GM12865 (cell line): ENCODE data around the gene NUP153.

Experiments used
- DNase-seq: peaks from one replicate; pipeline ENCODE4 v3.0.0; 2010; ENCODE audit warnings: low read depth
- H3K4me3 ChIP-seq: 2 replicates; pipeline ENCODE4 v1.5.1; 2011; ENCODE audit warnings: mild to moderate bottlenecking, low read depth, low read length, control low read depth
- TF ChIP-seq, protein P1 (sequence below): IDR thresholded peaks from 2 replicates; pipeline ENCODE4 v1.5.1; 2011; ENCODE audit warnings: low read length, control low read depth, low read depth, inconsistent platforms; ENCODE audit not compliant: insufficient read depth; ENCODE audit errors: missing control alignments

The NUP153 gene

DNA sequence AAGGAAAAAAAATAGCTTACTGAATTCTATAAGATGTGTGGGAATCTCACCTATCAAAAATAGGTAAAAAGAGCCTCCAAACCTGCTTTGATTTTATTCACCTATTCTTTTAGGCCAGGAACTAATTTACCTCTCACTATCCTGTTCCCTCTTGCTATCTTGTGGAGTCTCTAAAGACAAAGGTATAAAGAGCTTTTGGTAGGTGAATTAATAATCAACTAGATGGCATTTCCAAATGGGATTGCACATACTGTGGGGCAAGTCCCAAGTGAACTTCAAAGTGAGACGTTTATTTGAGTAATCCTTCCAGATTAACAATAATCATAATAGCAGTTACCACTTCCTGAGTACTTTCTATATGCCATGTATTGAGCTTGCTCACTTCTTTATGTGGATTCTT, 103.8 kb downstream of the NUP153 start:
- TF ChIP-seq, protein P1, sequence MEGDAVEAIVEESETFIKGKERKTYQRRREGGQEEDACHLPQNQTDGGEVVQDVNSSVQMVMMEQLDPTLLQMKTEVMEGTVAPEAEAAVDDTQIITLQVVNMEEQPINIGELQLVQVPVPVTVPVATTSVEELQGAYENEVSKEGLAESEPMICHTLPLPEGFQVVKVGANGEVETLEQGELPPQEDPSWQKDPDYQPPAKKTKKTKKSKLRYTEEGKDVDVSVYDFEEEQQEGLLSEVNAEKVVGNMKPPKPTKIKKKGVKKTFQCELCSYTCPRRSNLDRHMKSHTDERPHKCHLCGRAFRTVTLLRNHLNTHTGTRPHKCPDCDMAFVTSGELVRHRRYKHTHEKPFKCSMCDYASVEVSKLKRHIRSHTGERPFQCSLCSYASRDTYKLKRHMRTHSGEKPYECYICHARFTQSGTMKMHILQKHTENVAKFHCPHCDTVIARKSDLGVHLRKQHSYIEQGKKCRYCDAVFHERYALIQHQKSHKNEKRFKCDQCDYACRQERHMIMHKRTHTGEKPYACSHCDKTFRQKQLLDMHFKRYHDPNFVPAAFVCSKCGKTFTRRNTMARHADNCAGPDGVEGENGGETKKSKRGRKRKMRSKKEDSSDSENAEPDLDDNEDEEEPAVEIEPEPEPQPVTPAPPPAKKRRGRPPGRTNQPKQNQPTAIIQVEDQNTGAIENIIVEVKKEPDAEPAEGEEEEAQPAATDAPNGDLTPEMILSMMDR: no peak
- no peak overlapping the region for H3K4me3 ChIP-seq
- DNase-seq: no peak

DNA sequence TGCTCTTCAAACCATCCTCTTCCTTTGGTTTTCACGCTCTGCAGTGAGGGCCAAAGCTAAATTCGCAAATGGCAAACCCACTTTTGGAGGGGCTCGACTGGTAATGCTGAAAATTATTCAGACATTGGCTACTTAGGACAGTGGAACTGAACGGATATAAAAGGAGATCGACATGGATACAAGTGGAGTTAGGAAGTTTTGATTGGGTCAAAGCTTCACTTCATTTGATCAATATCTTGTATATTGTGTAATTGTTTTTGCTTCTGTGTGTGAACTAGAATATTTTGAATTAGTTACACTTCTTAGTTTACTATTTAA, 105.4 kb downstream of the NUP153 start:
- TF ChIP-seq, protein P1: no peak
- DNase-seq: no peak
- peak overlapping the region; percentile 90 for H3K4me3 ChIP-seq

DNA sequence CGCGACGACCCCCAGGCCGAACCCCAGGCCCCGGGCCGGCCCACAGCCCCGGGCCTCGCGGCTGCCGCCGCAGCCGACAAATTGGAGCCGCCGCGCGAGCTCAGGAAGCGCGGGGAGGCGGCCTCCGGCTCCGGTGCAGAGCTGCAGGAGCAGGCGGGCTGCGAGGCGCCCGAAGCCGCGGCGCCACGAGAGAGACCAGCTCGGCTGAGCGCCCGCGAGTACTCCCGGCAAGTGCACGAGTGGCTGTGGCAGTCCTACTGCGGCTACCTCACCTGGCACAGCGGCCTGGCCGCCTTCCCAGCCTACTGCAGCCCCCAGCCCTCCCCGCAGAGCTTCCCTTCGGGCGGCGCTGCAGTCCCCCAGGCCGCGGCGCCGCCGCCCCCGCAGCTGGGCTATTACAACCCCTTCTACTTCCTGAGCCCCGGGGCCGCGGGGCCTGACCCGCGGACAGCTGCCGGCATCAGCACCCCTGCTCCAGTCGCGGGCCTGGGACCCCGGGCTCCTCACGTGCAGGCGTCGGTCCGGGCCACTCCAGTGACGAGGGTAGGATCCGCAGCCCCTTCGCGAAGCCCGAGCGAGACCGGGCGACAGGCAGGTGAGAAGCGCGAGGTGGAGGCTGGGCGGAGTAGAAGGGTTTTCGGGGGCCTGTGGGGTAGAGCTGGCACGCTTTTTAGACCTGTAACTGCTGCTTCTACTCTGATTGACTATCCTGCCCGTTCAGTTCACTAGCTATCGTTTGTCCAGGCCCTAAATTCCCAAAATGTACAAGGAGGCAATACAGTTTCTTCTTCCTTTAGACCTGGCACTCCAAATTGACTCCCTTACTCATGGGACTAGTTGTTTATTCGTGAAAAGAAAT, 106.0 kb downstream of the NUP153 start:
- peak; percentile 67 for DNase-seq
- TF ChIP-seq, protein P1: no peak
- H3K4me3 ChIP-seq: peak overlapping the region; percentile 90

DNA sequence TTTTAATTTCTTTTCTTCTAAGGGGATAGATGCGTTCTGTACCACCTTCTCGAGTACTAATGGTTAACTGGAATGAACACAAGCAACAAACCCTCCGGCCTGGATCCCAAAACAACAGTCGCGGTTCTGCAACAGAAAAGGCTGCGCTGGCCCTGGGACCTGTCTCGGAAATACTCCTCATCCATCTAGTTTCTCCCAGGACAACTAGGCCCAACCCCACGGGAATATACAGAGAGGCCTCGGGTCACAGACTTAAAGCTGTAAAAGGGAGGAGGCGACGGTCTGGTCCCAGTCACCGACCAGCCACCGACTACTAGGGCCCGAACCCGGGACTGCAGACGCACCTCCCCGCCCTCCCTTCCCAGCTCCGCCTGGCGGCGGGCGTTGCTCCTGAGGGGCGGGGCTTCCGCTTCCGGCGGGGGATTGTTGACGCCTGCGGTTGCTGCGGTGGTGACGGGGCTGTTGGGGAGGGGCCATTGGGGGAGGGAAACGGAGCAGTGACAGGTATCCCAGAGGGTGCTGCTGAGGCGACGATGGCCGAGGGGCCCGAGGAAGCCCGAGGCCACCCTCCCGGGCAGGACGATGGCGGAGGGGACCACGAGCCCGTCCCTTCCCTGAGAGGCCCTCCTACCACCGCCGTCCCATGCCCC, 106.7 kb downstream of the NUP153 start, which contains the start of gene FAM8A1:
FAM8A1 (plus strand) TSS at position 426 of the 650 bp plus-strand sequence; CDS start at position 534, 108 bp downstream.
- DNase-seq: peak; percentile 96
- H3K4me3 ChIP-seq: peak within 1 kb of the TSS; percentile 90

DNA sequence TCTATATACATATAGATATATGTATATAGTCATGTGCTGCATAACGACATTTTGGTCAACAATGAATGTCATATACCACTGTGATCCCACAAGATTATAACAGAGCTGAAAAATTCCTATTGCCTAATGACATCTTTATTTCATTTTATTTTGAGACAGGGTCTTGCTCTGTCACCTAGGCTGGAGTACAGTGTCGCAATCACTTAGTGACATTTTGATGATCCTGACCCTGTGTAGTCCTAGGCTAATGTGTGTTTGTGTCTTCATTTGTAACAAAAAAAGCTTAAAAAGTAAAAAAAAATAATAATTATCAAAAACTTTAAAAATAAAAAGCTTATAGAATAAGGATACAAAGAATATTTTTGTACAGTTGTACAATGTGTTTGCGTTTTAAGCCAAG, 110.6 kb downstream of the NUP153 start:
- TF ChIP-seq, protein P1: no peak
- DNase-seq: no peak
- H3K4me3 ChIP-seq: no peak overlapping the region

More for the DNA sequence above, 106.7 kb downstream of the NUP153 start, which contains the start of gene FAM8A1:
- TF ChIP-seq, protein P1: peak; percentile 39

DNA sequence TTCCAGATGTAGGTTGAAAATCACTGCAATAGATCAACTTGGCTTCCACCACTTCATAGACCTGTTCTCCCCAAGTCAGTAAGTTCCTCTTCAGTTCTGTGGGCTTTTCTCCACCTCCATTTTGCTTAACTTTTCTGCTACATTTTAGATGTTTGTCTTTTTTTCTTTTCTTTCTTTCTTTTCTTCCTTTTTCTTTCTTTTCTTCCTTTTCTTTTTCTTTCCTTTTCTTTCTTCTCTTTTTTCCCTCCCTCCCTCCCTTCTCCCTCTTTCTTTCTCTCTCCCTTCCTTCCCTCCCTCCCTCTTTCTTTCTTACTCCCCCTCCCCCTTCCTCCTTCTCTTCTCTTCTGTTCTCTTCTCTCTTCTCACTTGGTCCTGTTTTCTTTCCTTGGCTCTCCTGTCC, 113.5 kb downstream of the NUP153 start:
- no peak overlapping the region for H3K4me3 ChIP-seq
- TF ChIP-seq, protein P1: no peak
- no peak for DNase-seq

DNA sequence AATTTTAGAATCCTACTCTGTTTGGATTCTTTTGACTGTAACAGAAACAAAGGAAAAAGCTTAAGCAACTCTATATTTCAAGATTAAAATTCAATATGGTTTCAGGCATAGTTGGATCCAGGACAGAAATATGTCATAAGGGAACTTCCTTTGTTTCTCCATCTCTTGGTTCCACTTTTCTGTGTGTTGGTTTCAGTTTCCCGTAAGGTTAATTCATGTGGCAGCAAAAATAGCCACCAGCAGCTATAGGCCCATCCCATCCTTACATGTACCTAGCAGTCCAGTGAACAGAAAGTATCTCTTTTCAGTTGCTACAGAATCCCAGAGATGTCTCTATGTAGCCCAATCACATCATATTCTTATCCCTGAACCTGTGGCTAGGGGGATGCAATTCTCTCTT, 115.4 kb downstream of the NUP153 start:
- DNase-seq: peak; percentile 18
- TF ChIP-seq, protein P1: no peak
- no peak overlapping the region for H3K4me3 ChIP-seq
